HepG2 (cell line): ENCODE results near the gene RPAP3. TPM values are rescaled to one million over a fixed set of nuclear protein-coding genes. Genes with fewer than 3 reads are reported as not detected.

Source experiments
- ATAC-seq: fragments of 200-7000 bp; cut with Tn5 transposase; 3 replicates; pipeline ENCODE4 v1.9.1; 2020; ENCODE audit warnings: mild to moderate bottlenecking, moderate library complexity
- Bru-seq: library from RNA; stranded (reverse); fragments of 400-500 nt; gene quantifications from one replicate; lab custom pipeline; 2021; lab: Mats Ljungman, UMichigan
- BruChase-seq, 2 experiments: library from RNA; stranded (reverse); fragments of 400-500 nt; gene quantifications; one replicate each; lab custom pipeline; 2021; lab: Mats Ljungman, UMichigan
- BruUV-seq: library from RNA; stranded (reverse); fragments of 400-500 nt; replicated peaks from 2 replicates; lab custom pipeline; 2021; lab: Mats Ljungman, UMichigan
- CTCF ChIA-PET: fragments of 300-600 bp; formaldehyde crosslinking; extraction: SDS; loops from one replicate; lab custom pipeline; 2021; ENCODE audit warnings: low total read pairs, inconsistent platforms, low intra/inter-chr PET ratio; lab: Yijun Ruan, JAX
- POLR2A ChIA-PET: fragments of 350-600 bp; sonication (Branson Sonifier 250); formaldehyde crosslinking; loops from one replicate; lab custom pipeline; 2020; ENCODE audit warnings: antibody characterized with exemption, inconsistent platforms; lab: Yijun Ruan, JAX
- DNase-seq: peaks from one replicate; pipeline ENCODE4 v3.0.0-alpha.2; 2015; ENCODE audit warnings: low spot score
- FAIRE-seq: peaks from 3 replicates; lab custom pipeline; 2011; peaks lifted over from hg19 to GRCh38; lab: Jason Lieb, UNC
- H2AFZ ChIP-seq: one replicate; pipeline ENCODE4 v1.6.1; 2011; ENCODE audit warnings: low read length, inconsistent platforms
- H3K27ac ChIP-seq: fragments of 300-600 bp; 3 replicates; pipeline ENCODE4 v1.8.0; 2011; ENCODE audit warnings: mixed run types, mild to moderate bottlenecking, mixed read lengths, low read length, inconsistent platforms; ENCODE audit not compliant: insufficient read depth; ENCODE audit errors: extremely low read length
- H3K27me3 ChIP-seq, 2 experiments: fragments of 200-600 bp in 1 of 2; 2 replicates in 1 of 2; 3 replicates in 1 of 2; pipeline versions ENCODE4 v1.6.0 to v1.8.0; 2011; ENCODE audit warnings: low read length in 2 of 2, mild to moderate bottlenecking in 2 of 2, moderate library complexity in 2 of 2, inconsistent platforms in 1 of 2; ENCODE audit not compliant: insufficient read depth in 2 of 2, control insufficient read depth in 1 of 2
- H3K36me3 ChIP-seq, 2 experiments: fragments of 200-600 bp in 1 of 2; replicated peaks in 1 of 2; 2 replicates in 1 of 2; 3 replicates in 1 of 2; pipeline versions ENCODE4 v1.5.1 to v1.8.0; 2011; ENCODE audit warnings: low read length in 2 of 2, inconsistent platforms in 1 of 2; ENCODE audit not compliant: insufficient read depth in 2 of 2, control insufficient read depth in 1 of 2
- H3K4me1 ChIP-seq: 2 replicates; pipeline ENCODE4 v1.5.1; 2012; ENCODE audit warnings: low read length, inconsistent platforms; ENCODE audit not compliant: insufficient read depth
- H3K4me2 ChIP-seq: 2 replicates; pipeline ENCODE4 v1.6.0; 2011; ENCODE audit warnings: low read depth, low read length, inconsistent platforms
- H3K4me3 ChIP-seq, 3 experiments: fragments of 200-600 bp in 1 of 3; sonication (generic), shearing (Covaris generic) in 1 of 3; replicated peaks in 1 of 3; 2 replicates each; pipeline ENCODE4 v1.5.1; 2011 to 2016; ENCODE audit warnings: low read length in 3 of 3, inconsistent platforms in 2 of 3, low read depth in 2 of 3, mild to moderate bottlenecking in 2 of 3, control low read depth in 1 of 3, mixed read lengths in 1 of 3; ENCODE audit not compliant: insufficient read depth in 1 of 3
- H3K79me2 ChIP-seq: one replicate; pipeline ENCODE4 v1.6.1; 2011; ENCODE audit warnings: low read length, inconsistent platforms; ENCODE audit not compliant: insufficient read depth
- H3K9ac ChIP-seq: 2 replicates; pipeline ENCODE4 v1.6.0; 2011; ENCODE audit warnings: mild to moderate bottlenecking, low read depth, low read length, inconsistent platforms; ENCODE audit not compliant: insufficient read depth
- H3K9me3 ChIP-seq: 2 replicates; pipeline ENCODE4 v1.5.1; 2012; ENCODE audit warnings: mild to moderate bottlenecking, low read length
- H4K20me1 ChIP-seq: 2 replicates; pipeline ENCODE4 v1.6.0; 2011; ENCODE audit warnings: inconsistent platforms, mild to moderate bottlenecking, low read length, moderate library complexity; ENCODE audit not compliant: insufficient read depth
- GMEB1 ChIP-seq: sonication (generic); formaldehyde crosslinking; IDR thresholded peaks from 2 replicates; pipeline ENCODE4 v1.5.1; 2020; ENCODE audit warnings: missing genetic modification reagents, mild to moderate bottlenecking, borderline replicate concordance
- GPBP1L1 ChIP-seq: sonication (generic); formaldehyde crosslinking; IDR thresholded peaks from 2 replicates; pipeline ENCODE4 v1.5.0; 2020; ENCODE audit warnings: mild to moderate bottlenecking, missing genetic modification reagents
- MED8 ChIP-seq: sonication (generic); formaldehyde crosslinking; IDR thresholded peaks from 2 replicates; pipeline ENCODE4 v1.8.1; 2023; ENCODE audit warnings: mild to moderate bottlenecking, missing genetic modification reagents; ENCODE audit not compliant: insufficient replicate concordance
- MTA1 ChIP-seq: sonication (generic); formaldehyde crosslinking; IDR thresholded peaks from 2 replicates; pipeline ENCODE4 v1.4.0; 2020; ENCODE audit warnings: missing genetic modification reagents, mild to moderate bottlenecking, borderline replicate concordance
- POGK ChIP-seq: sonication (generic); formaldehyde crosslinking; conservative IDR thresholded peaks from 2 replicates; pipeline ENCODE4 v1.8.0; 2022; ENCODE audit warnings: mild to moderate bottlenecking, moderate library complexity, missing genetic modification reagents
- SIX4 ChIP-seq: sonication (generic); formaldehyde crosslinking; IDR thresholded peaks from 2 replicates; pipeline ENCODE4 v1.4.0; 2020; ENCODE audit warnings: missing genetic modification reagents
- XBP1 ChIP-seq: sonication (generic); formaldehyde crosslinking; IDR thresholded peaks from 2 replicates; pipeline ENCODE4 v1.5.0; 2020; ENCODE audit warnings: missing genetic modification reagents
- ZBTB20 ChIP-seq: sonication (generic); formaldehyde crosslinking; IDR thresholded peaks from 2 replicates; pipeline ENCODE4 v1.8.1; 2023; ENCODE audit warnings: missing genetic modification reagents, low read depth, mild to moderate bottlenecking, borderline replicate concordance
- ZNF30 ChIP-seq: sonication (generic); formaldehyde crosslinking; IDR thresholded peaks from 2 replicates; pipeline ENCODE4 v1.5.0; 2020; ENCODE audit warnings: mild to moderate bottlenecking, missing genetic modification reagents
- ZNF383 ChIP-seq: sonication (generic); formaldehyde crosslinking; IDR thresholded peaks from 2 replicates; pipeline ENCODE4 v1.4.0; 2020; ENCODE audit warnings: missing genetic modification reagents, mild to moderate bottlenecking, borderline replicate concordance
- WGBS: methylation state at CpG from one replicate; pipeline ENCODE4 v1.1.6; 2017; ENCODE audit warnings: low lambda C conversion rate; 5-methylcytosine and 5-hydroxymethylcytosine counted together
- in situ Hi-C: cut with HindIII; loops from 2 replicates; pipeline ENCODE4 v1.10.0; 2017; ENCODE audit warnings: low pct_unique_long_range_greater_than_20kb; ENCODE audit not compliant: extremely low pct_ligation_motif_present
- intact Hi-C: fragments of 100-400 bp; cut with micrococcal nuclease; formaldehyde crosslinking; loops from one replicate; pipeline ENCODE4 v1.10.0; 2022; ENCODE audit not compliant: unreplicated experiment
- long read RNA-seq, 2 experiments: library from RNA in 1 of 2; library from polyadenylated mRNA in 1 of 2; stranded (forward) in 1 of 2; unstranded in 1 of 2; transcript quantifications; one replicate each; pipeline ENCODE4 v2.0.0, GENCODE V29; 2019 to 2022
- polyA minus RNA-seq, 3 experiments: library from RNA; depleted of rRNA, polyadenylated mRNA; stranded (reverse); fragments of >200 nt; gene quantifications; 2 replicates each; pipeline ENCODE4 v1.2.3, GENCODE V29; 2011; ENCODE audit warnings: low replicate concordance in 1 of 3
- polyA plus RNA-seq, 8 experiments: library from polyadenylated mRNA; depleted of rRNA in 3 of 8; stranded (reverse) in 7 of 8; unstranded in 1 of 8; fragments of >200 nt; fragmentation: Illumina TruSeq in 4 of 8; extraction: Trizol in 4 of 8; gene quantifications; 2 replicates each; pipeline versions ENCODE4 v1.2.1 to v1.2.3, GENCODE V29; 2011 to 2016; ENCODE audit warnings: low read depth in 4 of 8, missing spikeins in 1 of 8, mixed read lengths in 1 of 8; ENCODE audit not compliant: insufficient read depth in 1 of 8
- total RNA-seq, 5 experiments: library from RNA; depleted of rRNA; stranded (reverse); fragments of >200 nt; fragmentation: Illumina TruSeq; extraction: Trizol; gene quantifications; 2 replicates each; pipeline ENCODE4 v1.2.3, GENCODE V29; 2016; ENCODE audit warnings: low read depth in 1 of 5

RPAP3 gene
- total RNA-seq (2016; rRNA removed; fragmentation: Illumina TruSeq; extraction: Trizol) (32.8 and 54.2 TPM in 2 replicates), polyA plus RNA-seq (2011; rRNA removed) (6.0 and 8.8 TPM in 2 replicates), polyA minus RNA-seq (2011; rRNA and poly(A)+ RNA removed; ENCODE audit: low replicate concordance) (1.6 and 3.1 TPM in 2 replicates), Bru-seq, nascent RNA (percentile 78 among the genes with signal in this experiment), BruChase-seq, experiment 1, labeled RNA remaining after a 6-hour chase (percentile 79 among the genes with signal in this experiment), BruChase-seq, experiment 2, labeled RNA remaining after a 2-hour chase (percentile 79 among the genes with signal in this experiment)
- total RNA-seq (2016; cell fraction: cytosol; rRNA removed; fragmentation: Illumina TruSeq; extraction: Trizol; ENCODE audit: low read depth): 1.8 and 2.4 TPM in 2 replicates
- total RNA-seq (2016; cell fraction: insoluble cytoplasmic fraction; rRNA removed; fragmentation: Illumina TruSeq; extraction: Trizol): 32.6 and 56.0 TPM in 2 replicates
- total RNA-seq (2016; cell fraction: membrane; rRNA removed; fragmentation: Illumina TruSeq; extraction: Trizol): 6.0 and 7.0 TPM in 2 replicates
- 20.5 and 22.8 TPM in 2 replicates for total RNA-seq (2016; cell fraction: nucleus; rRNA removed; fragmentation: Illumina TruSeq; extraction: Trizol)
- 2.6 and 4.0 TPM in 2 replicates for polyA plus RNA-seq (2011; cell fraction: cytosol; rRNA removed)
- polyA plus RNA-seq (2011; cell fraction: nucleus; rRNA removed): 2.1 and 4.0 TPM in 2 replicates
- 12.7 and 13.8 TPM in 2 replicates for polyA plus RNA-seq (2012)
- polyA plus RNA-seq (2016; cell fraction: cytosol; fragmentation: Illumina TruSeq; extraction: Trizol; ENCODE audit: low read depth): 1.9 and 2.4 TPM in 2 replicates
- 54.9 and 56.4 TPM in 2 replicates for polyA plus RNA-seq (2016; cell fraction: insoluble cytoplasmic fraction; fragmentation: Illumina TruSeq; extraction: Trizol; ENCODE audit: low read depth)
- polyA plus RNA-seq (2016; cell fraction: membrane; fragmentation: Illumina TruSeq; extraction: Trizol; ENCODE audit: low read depth): 4.1 and 4.9 TPM in 2 replicates
- polyA plus RNA-seq (2016; cell fraction: nucleus; fragmentation: Illumina TruSeq; extraction: Trizol; ENCODE audit: insufficient read depth, low read depth): 28.1 and 29.6 TPM in 2 replicates
- 6.3 and 6.5 TPM in 2 replicates for polyA minus RNA-seq (2011; cell fraction: cytosol; rRNA and poly(A)+ RNA removed)
- polyA minus RNA-seq (2011; cell fraction: nucleus; rRNA and poly(A)+ RNA removed): 25.4 and 29.5 TPM in 2 replicates
- long read RNA-seq, experiment 1, full-length matches to known transcripts: 20 of 25 reads
- long read RNA-seq, experiment 1, partial matches to known transcripts: 2 of 25 reads
- long read RNA-seq, experiment 1, other reads (novel, unspliced or antisense): 3 of 25 reads
- long read RNA-seq, experiment 2, full-length matches to known transcripts: 11 of 30 reads
- long read RNA-seq, experiment 2, partial matches to known transcripts: 8 of 30 reads
- long read RNA-seq, experiment 2, other reads (novel, unspliced or antisense): 11 of 30 reads

DNA sequence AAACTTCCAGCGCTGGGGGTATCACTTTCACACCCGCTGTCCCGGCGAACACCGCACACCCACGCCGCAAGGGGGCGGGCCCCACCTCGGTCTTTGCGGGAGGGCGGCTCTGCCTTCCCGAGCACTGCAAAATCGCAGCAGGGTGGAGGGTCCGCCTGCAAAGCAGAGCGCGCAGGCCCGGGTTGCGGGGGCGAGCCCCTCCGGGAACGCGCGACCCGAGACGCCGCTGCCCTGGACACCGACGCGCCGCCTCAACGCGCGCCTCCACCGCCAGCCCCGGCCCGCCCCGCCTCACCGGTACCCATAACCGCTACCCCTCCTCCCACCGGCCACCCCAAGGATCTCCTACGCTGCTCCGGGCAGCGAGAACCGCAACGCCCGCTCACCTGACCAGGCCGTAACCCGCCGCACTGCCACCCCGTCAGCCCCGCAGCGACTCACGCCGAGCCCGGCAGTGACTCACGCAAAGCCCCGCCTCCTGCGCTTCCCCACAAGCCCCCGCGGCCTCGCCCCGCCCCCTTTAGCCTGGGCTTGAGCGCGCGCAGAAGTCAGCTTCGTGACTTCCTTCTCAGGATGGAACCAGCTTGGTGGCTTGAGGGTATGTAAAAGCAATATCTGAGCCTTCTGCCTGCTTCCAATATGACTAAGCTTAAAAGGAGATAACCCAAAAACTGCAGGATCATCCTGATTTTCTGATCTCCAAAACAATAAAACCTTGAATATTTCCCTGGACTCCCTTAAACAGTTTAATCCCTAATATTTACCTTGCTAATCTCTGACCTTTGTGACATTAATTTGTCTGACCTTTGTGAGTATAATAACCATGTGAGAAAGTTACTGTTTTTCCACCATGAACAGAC, at the start of gene RPAP3:
TSS of gene RPAP3 (minus strand) at position 465 of the 860 bp plus-strand sequence. CDS start 3,190 bp downstream, outside the sequence.
- Histone ChIP-seq H3K27ac (peak within 1 kb of the TSS; percentile 80), H3K4me2 (peak within 1 kb of the TSS; percentile 86), H3K9ac (peak within 1 kb of the TSS; percentile 86), H3K27me3 (no peaks in the 10 kb centered on the region; a peak in 1 of 5 replicates), H3K36me3 (no peaks in the 10 kb centered on the region; a peak in 1 of 5 replicates), H4K20me1 (no peaks in the 10 kb centered on the region), H3K79me2 (peaks cover 26% of the 10 kb centered on the region), H3K4me3 (peak within 1 kb of the TSS; percentile 83 to 93 (median 91)), H2AFZ (peak within 1 kb of the TSS; percentile 80), H3K9me3 (no peaks in the 10 kb centered on the region), H3K4me1 (peaks cover 39% of the 10 kb centered on the region)
- in situ Hi-C loops: no loop called here
- CTCF ChIA-PET: no interaction called here
- BruUV-seq: TSS peak; percentile 69
- intact Hi-C loops: no loop called here
- POLR2A ChIA-PET: interaction anchor here (0.7 to 1.2 kb wide), 9 partner anchors 11 to 123 kb away, joined by 3 to 8 read pairs (median 4); partner anchors contain the start of gene HDAC7
- peak; percentile 28 for FAIRE-seq
- peak; percentile 87 for DNase-seq
- peak; percentile 98 for ATAC-seq
- WGBS: 0% methylated on average over 1 of the region's 66 CpGs
- 0 out of 2 replicates have a peak, but pooled peaks have one; percentile 38 for TF ChIP-seq XBP1 (CRISPR knock-in tag)
- TF ChIP-seq MTA1 (CRISPR knock-in tag): peak; percentile 90; the same call in 1 of the 2 replicates
- TF ChIP-seq ZBTB20 (CRISPR knock-in tag): no peak
- no peak for TF ChIP-seq ZNF383 (CRISPR knock-in tag)
- TF ChIP-seq GPBP1L1 (CRISPR knock-in tag): no peak
- TF ChIP-seq SIX4 (CRISPR knock-in tag): no peak
- TF ChIP-seq GMEB1 (CRISPR knock-in tag): peak; percentile 78
- peak; percentile 80; the same call in 1 of the 2 replicates for TF ChIP-seq POGK (CRISPR knock-in tag)
- no peak for TF ChIP-seq ZNF30 (CRISPR knock-in tag)
- TF ChIP-seq MED8 (CRISPR knock-in tag): peak; percentile 63
